ENCODE data around the gene EYA4. TPM values are rescaled to one million over a fixed set of nuclear protein-coding genes. Genes with fewer than 3 reads are reported as not detected.

EYA4 gene
- total RNA-seq, 4 donors from 2014 or later: 0.09 to 1.1 (median 0.61) TPM

DNA sequence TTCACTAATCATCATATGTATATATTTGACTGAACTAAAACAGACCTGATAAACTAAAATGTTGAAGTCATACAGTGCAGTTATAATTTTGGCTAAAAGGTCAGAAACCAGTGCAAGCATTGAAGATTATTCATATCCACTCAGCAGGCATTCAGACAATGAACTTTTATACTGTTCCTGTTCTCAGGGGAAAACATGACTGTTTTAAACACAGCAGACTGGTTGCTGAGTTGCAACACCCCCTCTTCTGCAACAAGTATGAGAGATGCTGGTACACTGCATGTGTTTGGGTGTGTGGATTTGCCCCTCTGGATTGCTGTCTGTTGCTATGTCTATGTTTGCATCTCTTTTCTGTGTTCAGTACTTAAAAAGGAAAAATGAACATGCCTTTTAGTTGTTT, 206.8 kb downstream of the EYA4 start:
- no peak overlapping the region for H3K4me3 ChIP-seq
- H3K36me3 ChIP-seq: no peaks in the 10 kb centered on the region
- intact Hi-C loops (cut with DNase I): no loop called here
- no peaks in the 10 kb centered on the region for H3K4me1 ChIP-seq
- H3K27ac ChIP-seq: no peak overlapping the region
- DNase-seq: no peak
- TF ChIP-seq CTCF (IDR thresholded peaks at IDR 0.05) (no peak), POLR2A (IDR thresholded peaks at IDR 0.05) (no peak)
- H3K27me3 ChIP-seq: no peaks in the 10 kb centered on the region
- H3K9me3 ChIP-seq: no peaks in the 10 kb centered on the region

DNA sequence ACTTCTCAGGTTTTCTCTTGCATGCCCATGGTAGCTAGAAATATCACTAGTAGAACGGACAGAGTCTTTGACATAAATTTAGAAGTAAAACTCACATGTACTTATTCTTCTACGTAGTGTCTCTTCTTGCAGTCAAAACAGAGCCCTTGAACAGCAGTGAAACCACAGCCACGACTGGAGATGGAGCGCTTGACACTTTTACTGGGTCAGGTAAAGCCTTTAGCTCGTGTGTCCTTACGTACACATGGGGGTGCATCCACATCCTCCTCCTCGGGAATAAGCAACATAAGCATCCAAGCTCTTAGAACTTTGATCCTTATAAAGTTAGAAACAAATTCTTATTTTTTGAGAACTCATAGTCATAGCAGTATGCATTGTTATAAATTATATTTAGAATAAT, 215.3 kb downstream of the EYA4 start:
- TF ChIP-seq CTCF (IDR thresholded peaks at IDR 0.05) (no peak), POLR2A (IDR thresholded peaks at IDR 0.05) (no peak)
- no peak overlapping the region for H3K4me3 ChIP-seq
- intact Hi-C loops (cut with DNase I): no loop called here
- no peak for DNase-seq
- no peak overlapping the region for H3K27ac ChIP-seq
- no peaks in the 10 kb centered on the region for H3K9me3 ChIP-seq
- 65 to 68% methylated on average over 7 of the region's 7 CpGs for WGBS, 2 donors
- no peaks in the 10 kb centered on the region for H3K36me3 ChIP-seq
- H3K27me3 ChIP-seq: no peaks in the 10 kb centered on the region
- no peaks in the 10 kb centered on the region for H3K4me1 ChIP-seq

GRCh38 chr6:133456944-133457343, 215.8 kb downstream of the EYA4 start:
- intact Hi-C loops (cut with DNase I): no loop called here

GRCh38 chr6:133460101-133460500, 218.9 kb downstream of the EYA4 start:
- H3K4me3 ChIP-seq: no peak overlapping the region
- TF ChIP-seq CTCF (IDR thresholded peaks at IDR 0.05) (no peak), POLR2A (IDR thresholded peaks at IDR 0.05) (no peak)
- no peak for DNase-seq
- H3K27ac ChIP-seq: no peak overlapping the region
- no peaks in the 10 kb centered on the region for H3K27me3 ChIP-seq
- intact Hi-C loops (cut with DNase I): no loop called here
- H3K4me1 ChIP-seq: no peaks in the 10 kb centered on the region
- no peaks in the 10 kb centered on the region for H3K9me3 ChIP-seq
- no peaks in the 10 kb centered on the region for H3K36me3 ChIP-seq
- WGBS, 2 donors: 26 to 36% methylated on average over 2 of the region's 2 CpGs

More at GRCh38 chr6:133456944-133457343, 215.8 kb downstream of the EYA4 start:
- 66 to 69% methylated on average over 4 of the region's 4 CpGs for WGBS, 2 donors
- no peaks in the 10 kb centered on the region for H3K36me3 ChIP-seq
- DNase-seq: no peak
- TF ChIP-seq CTCF (IDR thresholded peaks at IDR 0.05): no peak
- no peak for TF ChIP-seq POLR2A (IDR thresholded peaks at IDR 0.05)
- H3K27ac ChIP-seq: no peak overlapping the region
- H3K9me3 ChIP-seq: no peaks in the 10 kb centered on the region
- no peaks in the 10 kb centered on the region for H3K27me3 ChIP-seq
- H3K4me1 ChIP-seq: no peaks in the 10 kb centered on the region
- H3K4me3 ChIP-seq: no peak overlapping the region

DNA sequence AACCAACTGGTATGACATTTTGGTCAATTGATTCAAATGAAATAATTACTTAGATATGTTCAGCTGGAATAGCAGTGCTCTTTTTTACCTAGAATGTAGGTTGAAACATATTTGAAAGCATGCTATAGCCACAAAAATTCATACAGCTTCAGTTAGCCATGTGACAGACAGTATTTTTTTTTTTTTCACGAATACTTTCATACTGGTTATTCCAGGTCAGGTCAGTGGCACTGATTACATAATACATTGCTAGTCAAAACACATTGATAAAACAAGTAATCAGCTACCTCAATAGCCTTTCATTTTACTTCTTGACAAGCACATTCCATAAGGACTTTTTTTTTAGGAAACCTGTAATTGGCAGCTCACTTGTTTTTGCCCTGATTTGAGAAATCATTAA, 222.6 kb downstream of the EYA4 start:
- no peak for DNase-seq
- Histone ChIP-seq H3K9me3 (no peaks in the 10 kb centered on the region), H3K27me3 (no peaks in the 10 kb centered on the region), H3K4me3 (no peak overlapping the region), H3K4me1 (no peaks in the 10 kb centered on the region), H3K36me3 (no peaks in the 10 kb centered on the region), H3K27ac (no peak overlapping the region)
- WGBS, 2 donors: 35 to 42% methylated on average over 1 of the region's 1 CpG
- TF ChIP-seq CTCF (IDR thresholded peaks at IDR 0.05): no peak
- no peak for TF ChIP-seq POLR2A (IDR thresholded peaks at IDR 0.05)
- intact Hi-C loops (cut with DNase I): no loop called here

Measured in esophagus squamous epithelium (tissue), 5 donors.